A375 (cell line): ENCODE results near the gene TLK2. TPM values are rescaled to one million over a fixed set of nuclear protein-coding genes. Genes with fewer than 3 reads are reported as not detected.

Experiments used
- small RNA-seq: library from RNA; depleted of rRNA; stranded (forward); fragments of <200 nt; gene quantifications from one replicate; pipeline ENCODE3, GENCODE V24; 2014
- total RNA-seq: library from RNA; depleted of rRNA; stranded (reverse); fragments of >200 nt; shearing (Covaris generic); gene quantifications from 2 replicates; pipeline ENCODE4 v1.2.3, GENCODE V29; 2014; rRNA removed

Gene TLK2
- 40.7 and 41.2 TPM in 2 replicates for total RNA-seq

DNA sequence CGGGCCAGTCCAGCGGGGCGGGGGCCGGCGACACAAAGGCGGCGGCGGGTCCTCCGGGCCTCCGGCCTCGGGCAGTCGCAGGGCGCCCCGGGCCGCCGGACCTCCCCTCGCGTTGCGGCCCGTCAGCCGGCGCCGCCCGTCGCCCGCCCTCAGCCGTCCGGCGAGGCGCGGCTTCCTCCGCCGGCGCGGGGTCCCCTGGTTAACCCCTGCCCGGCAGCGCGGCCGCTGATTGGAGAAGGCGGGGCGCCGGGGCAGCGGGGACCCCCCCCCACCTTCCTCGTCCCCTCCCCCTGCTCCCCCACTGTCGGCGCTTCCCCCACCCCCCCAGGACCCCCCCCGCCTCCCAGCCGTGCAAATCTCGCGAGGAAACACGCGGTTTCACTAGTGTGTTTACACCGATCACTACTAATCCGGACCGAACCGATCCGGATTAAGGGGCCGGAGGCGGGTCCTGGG lies at the start of gene TLK2:
Gene TLK2, plus strand, starts transcription at position 402 of the 456 bp plus-strand sequence. CDS start 2,301 bp downstream, outside the sequence.

DNA sequence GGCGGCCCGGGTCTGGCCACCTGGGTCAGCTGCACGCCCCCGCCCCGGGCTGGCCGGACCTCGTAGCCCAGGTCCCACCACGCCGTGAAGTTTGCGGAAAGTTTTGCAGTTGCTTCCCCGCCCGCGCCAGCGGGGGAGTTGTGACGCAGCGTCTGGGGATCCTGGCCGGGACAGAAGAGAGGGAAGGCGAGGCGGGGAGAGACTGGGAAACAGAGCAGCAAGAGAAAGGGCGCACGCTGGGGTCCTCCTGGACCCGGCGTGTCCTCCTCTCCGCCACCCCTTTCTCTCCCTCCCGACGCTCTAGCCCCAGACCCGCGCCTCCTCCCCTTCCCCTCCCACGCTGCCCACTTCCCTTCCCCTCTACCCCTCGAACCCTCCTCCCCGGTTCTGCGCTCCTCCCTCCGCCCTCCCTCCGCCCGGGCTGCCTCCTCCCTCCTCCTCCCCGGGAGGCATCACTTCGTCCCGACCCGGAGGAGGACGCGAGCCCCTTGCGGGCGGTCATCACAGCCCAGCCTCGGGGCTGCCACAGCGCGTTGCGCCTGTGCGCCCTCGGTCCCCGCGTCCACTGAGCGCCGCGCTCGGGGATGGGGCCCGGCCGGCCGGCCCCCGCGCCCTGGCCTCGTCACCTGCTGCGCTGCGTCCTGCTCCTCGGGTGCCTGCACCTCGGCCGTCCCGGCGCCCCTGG lies 148.7 kb downstream of the TLK2 start, which contains the start of gene MRC2:
Gene MRC2, plus strand, starts transcription at position 452 of the 685 bp plus-strand sequence. Its CDS starts 133 bp downstream, at position 585.

Small RNA genes within 50 kb of the gene (small RNA-seq; reads per million reads assigned to genes)
- gene RF00019: not detected

Other genes starting within 250 kb of the TLK2 start
- not detected in 2 replicates for gene EFCAB3, start 98.3 kb upstream of the TLK2 start, total RNA-seq
- gene METTL2A, start 54.9 kb upstream of the TLK2 start, total RNA-seq: 26.5 and 28.5 TPM in 2 replicates
- gene MRC2, start 148.8 kb downstream of the TLK2 start, total RNA-seq: 52.9 and 56.8 TPM in 2 replicates